H9 (cell line): ENCODE data around the gene ZHX3. TPM values are rescaled to one million over a fixed set of nuclear protein-coding genes. Genes with fewer than 3 reads are reported as not detected.

Experiments used
- DNase-seq: peaks from one replicate; pipeline ENCODE4 v3.0.0-alpha.2; 2017
- H2AFZ ChIP-seq: one replicate; pipeline ENCODE4 v1.6.1; 2013; ENCODE audit warnings: mild to moderate bottlenecking, low read length, control low read depth, moderate library complexity
- H2AK5ac ChIP-seq: 2 replicates; pipeline ENCODE4 v1.6.1; 2013; ENCODE audit warnings: low read length, control low read depth, mixed read lengths; ENCODE audit not compliant: insufficient read length
- H2BK120ac ChIP-seq: one replicate; pipeline ENCODE4 v1.6.1; 2013; ENCODE audit warnings: low read depth, mild to moderate bottlenecking, low read length, control low read depth, inconsistent platforms; ENCODE audit not compliant: poor library complexity, severe bottlenecking
- H2BK12ac ChIP-seq: 2 replicates; pipeline ENCODE4 v1.6.1; 2013; ENCODE audit warnings: low read length, control low read depth, mixed read lengths, low read depth; ENCODE audit not compliant: insufficient read length
- H2BK15ac ChIP-seq: 2 replicates; pipeline ENCODE4 v1.6.1; 2013; ENCODE audit warnings: low read depth, low read length, control low read depth
- H2BK20ac ChIP-seq: one replicate; pipeline ENCODE4 v1.6.1; 2013; ENCODE audit warnings: low read depth, mild to moderate bottlenecking, low read length, control low read depth, inconsistent platforms; ENCODE audit not compliant: poor library complexity, severe bottlenecking
- H2BK5ac ChIP-seq: 2 replicates; pipeline ENCODE4 v1.6.1; 2013; ENCODE audit warnings: low read length, control low read depth, mixed read lengths; ENCODE audit not compliant: insufficient read length
- H3K14ac ChIP-seq: 2 replicates; pipeline ENCODE4 v1.6.1; 2013; ENCODE audit warnings: low read length, control low read depth; ENCODE audit not compliant: insufficient read depth
- H3K18ac ChIP-seq: 2 replicates; pipeline ENCODE4 v1.6.1; 2013; ENCODE audit warnings: low read depth, mild to moderate bottlenecking, mixed read lengths, low read length, control low read depth; ENCODE audit not compliant: insufficient read length
- H3K23ac ChIP-seq: 2 replicates; pipeline ENCODE4 v1.6.1; 2013; ENCODE audit warnings: low read length, control low read depth, mixed read lengths, low read depth; ENCODE audit not compliant: insufficient read length
- H3K23me2 ChIP-seq: 2 replicates; pipeline ENCODE4 v1.6.1; 2013; ENCODE audit warnings: low read depth, mild to moderate bottlenecking, mixed read lengths, low read length, control low read depth; ENCODE audit not compliant: insufficient read length, poor library complexity, severe bottlenecking
- H3K27ac ChIP-seq: 2 replicates; pipeline ENCODE4 v1.5.1; 2013; ENCODE audit warnings: low read length, control low read depth, mixed read lengths, low read depth; ENCODE audit not compliant: insufficient read length
- H3K27me3 ChIP-seq: 2 replicates; pipeline ENCODE4 v1.6.1; 2013; ENCODE audit warnings: low read length, control low read depth, inconsistent platforms; ENCODE audit not compliant: insufficient read depth
- H3K4ac ChIP-seq: 2 replicates; pipeline ENCODE4 v1.6.1; 2013; ENCODE audit warnings: low read depth, mild to moderate bottlenecking, control low read depth, inconsistent platforms, low read length, moderate library complexity
- H3K4me1 ChIP-seq: 2 replicates; pipeline ENCODE4 v1.6.1; 2013; ENCODE audit warnings: low read length, control low read depth, inconsistent platforms; ENCODE audit not compliant: insufficient read depth
- H3K4me2 ChIP-seq: 2 replicates; pipeline ENCODE4 v1.6.1; 2013; ENCODE audit warnings: low read length, control low read depth, mixed read lengths; ENCODE audit not compliant: insufficient read length, insufficient read depth
- H3K56ac ChIP-seq: 2 replicates; pipeline ENCODE4 v1.6.1; 2013; ENCODE audit warnings: low read depth, mild to moderate bottlenecking, mixed read lengths, low read length, control low read depth; ENCODE audit not compliant: insufficient read length
- H3K79me1 ChIP-seq: 2 replicates; pipeline ENCODE4 v1.6.1; 2013; ENCODE audit warnings: low read depth, mild to moderate bottlenecking, moderate library complexity, low read length, control low read depth, inconsistent platforms; ENCODE audit not compliant: insufficient read depth, poor library complexity, severe bottlenecking
- H3K79me2 ChIP-seq: 2 replicates; pipeline ENCODE4 v1.6.1; 2013; ENCODE audit warnings: low read length, control low read depth, inconsistent platforms; ENCODE audit not compliant: insufficient read depth
- H3K9ac ChIP-seq: 2 replicates; pipeline ENCODE4 v1.6.1; 2013; ENCODE audit warnings: low read length, control low read depth, mixed read lengths; ENCODE audit not compliant: insufficient read length; ENCODE audit errors: extremely low read depth
- H3K9me3 ChIP-seq: one replicate; pipeline ENCODE4 v1.6.1; 2013; ENCODE audit warnings: low read depth, low read length, inconsistent platforms; ENCODE audit not compliant: control insufficient read depth
- H3T11ph ChIP-seq: one replicate; pipeline ENCODE4 v1.6.1; 2013; ENCODE audit warnings: mild to moderate bottlenecking, low read length, control low read depth, inconsistent platforms
- H4K20me1 ChIP-seq: one replicate; pipeline ENCODE4 v1.6.1; 2013; ENCODE audit not compliant: control insufficient read depth, insufficient read length, insufficient read depth
- H4K5ac ChIP-seq: 2 replicates; pipeline ENCODE4 v1.6.1; 2013; ENCODE audit warnings: low read depth, mild to moderate bottlenecking, mixed read lengths, low read length, control low read depth; ENCODE audit not compliant: insufficient read length
- H4K8ac ChIP-seq: replicated peaks from 2 replicates; pipeline ENCODE4 v1.6.1; 2013; ENCODE audit warnings: low read length, control low read depth, mixed read lengths, low read depth; ENCODE audit not compliant: insufficient read length
- H4K91ac ChIP-seq: 2 replicates; pipeline ENCODE4 v1.6.1; 2013; ENCODE audit warnings: low read depth, mild to moderate bottlenecking, moderate library complexity, mixed read lengths, low read length, control low read depth; ENCODE audit not compliant: insufficient read length
- H3K27ac Mint-ChIP-seq, 3 experiments: 2 replicates in 2 of 3; 3 replicates in 1 of 3; pipeline ENCODE4 v1.8.0; 2020 to 2021; ENCODE audit warnings: mixed read lengths in 3 of 3, mild to moderate bottlenecking in 1 of 3, moderate library complexity in 1 of 3
- H3K27me3 Mint-ChIP-seq: 2 replicates; pipeline ENCODE4 v1.8.0; 2021; ENCODE audit warnings: low read depth, mild to moderate bottlenecking, moderate library complexity, mixed read lengths
- H3K36me3 Mint-ChIP-seq, 3 experiments: 2 replicates in 2 of 3; 3 replicates in 1 of 3; pipeline ENCODE4 v1.8.0; 2020 to 2021; ENCODE audit warnings: low read depth in 3 of 3, mixed read lengths in 3 of 3; ENCODE audit not compliant: insufficient read depth in 1 of 3
- H3K4me1 Mint-ChIP-seq, 2 experiments: 2 replicates each; pipeline ENCODE4 v1.8.0; 2020; ENCODE audit warnings: mixed read lengths in 2 of 2
- H3K4me3 Mint-ChIP-seq, 2 experiments: 2 replicates in 1 of 2; 3 replicates in 1 of 2; pipeline ENCODE4 v1.8.0; 2020 to 2021; ENCODE audit warnings: mild to moderate bottlenecking in 2 of 2, mixed read lengths in 2 of 2, moderate library complexity in 1 of 2
- H3K9me3 Mint-ChIP-seq, 2 experiments: 2 replicates in 1 of 2; 3 replicates in 1 of 2; pipeline ENCODE4 v1.8.0; 2020; ENCODE audit warnings: mild to moderate bottlenecking in 2 of 2, mixed read lengths in 2 of 2, moderate library complexity in 1 of 2
- CTCF ChIP-seq: fragments of 200-600 bp; sonication (generic); conservative IDR thresholded peaks from 3 replicates; pipeline ENCODE4 v1.8.0; 2021; ENCODE audit warnings: antibody characterized with exemption, mild to moderate bottlenecking
- WGBS: extraction: QIAGEN DNeasy Blood & Tissue Kit; methylation state at CpG from one replicate; pipeline ENCODE4 v1.1.7; 2013; ENCODE audit warnings: missing lambda C conversion rate, low lambda C conversion rate, mixed read lengths; ENCODE audit not compliant: insufficient read length; ENCODE audit errors: extremely low coverage; 5-methylcytosine and 5-hydroxymethylcytosine counted together
- total RNA-seq: library from RNA; stranded (reverse); gene quantifications from 2 replicates; pipeline ENCODE4 v1.2.1, GENCODE V29; 2021

ZHX3 gene
- total RNA-seq, 1 experiment from 2014 or later = 4.4 TPM

GRCh38 chr20:41168281-41169161, 149.0 kb downstream of the ZHX3 start:
- H3K23me2 ChIP-seq = no peaks in the 10 kb centered on the region
- no peak overlapping the region for H2BK15ac ChIP-seq
- H2AFZ ChIP-seq = no peak overlapping the region
- no peak overlapping the region for H2BK120ac ChIP-seq
- H4K20me1 ChIP-seq = no peaks in the 10 kb centered on the region
- Mint-ChIP-seq H3K4me1 (peaks cover 4% of the 10 kb centered on the region in 2 experiments; a peak in 3 of 4 replicates), H3K27me3 (no peaks in the 10 kb centered on the region), H3K27ac (no peak overlapping the region), H3K9me3 (no peaks in the 10 kb centered on the region), H3K36me3 (peaks cover 63 to 96% (median 89%) of the 10 kb centered on the region in 3 experiments), H3K4me3 (no peak overlapping the region)
- no peak overlapping the region for H3K9ac ChIP-seq
- no peak overlapping the region for H3K18ac ChIP-seq
- no peak overlapping the region for H2BK5ac ChIP-seq
- no peak for DNase-seq
- H4K91ac ChIP-seq = no peak overlapping the region
- no peak overlapping the region for H4K5ac ChIP-seq
- whole genome bisulfite sequencing = no CpG with 5 or more reads among the region's 10 CpGs
- no peak overlapping the region for H3K14ac ChIP-seq
- H3K27me3 ChIP-seq = no peaks in the 10 kb centered on the region
- H2AK5ac ChIP-seq = no peak overlapping the region
- H3K27ac ChIP-seq = no peak overlapping the region
- no peaks in the 10 kb centered on the region for H3K79me2 ChIP-seq
- H3K56ac ChIP-seq = no peak overlapping the region
- H3K4me2 ChIP-seq = no peak overlapping the region
- H2BK12ac ChIP-seq = no peak overlapping the region
- no peaks in the 10 kb centered on the region for H3K79me1 ChIP-seq
- H2BK20ac ChIP-seq = no peak overlapping the region
- no peaks in the 10 kb centered on the region for H3K9me3 ChIP-seq
- H3T11ph ChIP-seq = no peak overlapping the region
- no peak overlapping the region for H3K23ac ChIP-seq
- no peak overlapping the region for H4K8ac ChIP-seq
- TF ChIP-seq CTCF = no peak
- no peaks in the 10 kb centered on the region for H3K4me1 ChIP-seq
- no peak overlapping the region for H3K4ac ChIP-seq
